Fibroblast of peridontal ligament (primary cell): ENCODE results near the gene IZUMO2.

Experiments used
- DNase-seq: peaks from one replicate; pipeline ENCODE4 v3.0.0-alpha.2; 2010; ENCODE audit errors: extremely low read depth

IZUMO2 gene

GRCh38 chr19:50162988-50163387, at the start of gene IZUMO2:
TSS of gene IZUMO2 (minus strand) at chr19:50163281. CDS start at chr19:50163194, 87 bp downstream.
- DNase-seq: no peak

GRCh38 chr19:50210425-50210824, 47.3 kb upstream of the IZUMO2 start:
- DNase-seq: no peak

- no peak for DNase-seq
Observed at GRCh38 chr19:50209131-50209530, 46.0 kb upstream of the IZUMO2 start.

- DNase-seq: no peak
Observed at GRCh38 chr19:50207730-50208129, 44.6 kb upstream of the IZUMO2 start.

- no peak for DNase-seq
Observed at GRCh38 chr19:50206191-50206590, 43.1 kb upstream of the IZUMO2 start.

GRCh38 chr19:50205681-50206138, 42.6 kb upstream of the IZUMO2 start:
- DNase-seq: no peak

GRCh38 chr19:50204811-50205675, 42.0 kb upstream of the IZUMO2 start:
- no peak for DNase-seq

- DNase-seq: no peak
Observed at GRCh38 chr19:50204081-50204428, 41.0 kb upstream of the IZUMO2 start.

GRCh38 chr19:50203281-50204080, 40.4 kb upstream of the IZUMO2 start, which contains the start of gene MYH14:
TSS of gene MYH14 (plus strand) at chr19:50203622. CDS start at chr19:50210366, 6,744 bp downstream.
- DNase-seq: no peak

- no peak for DNase-seq
Observed at GRCh38 chr19:50202962-50203280, 39.8 kb upstream of the IZUMO2 start.

- no peak for DNase-seq
Observed at GRCh38 chr19:50202386-50202785, 39.3 kb upstream of the IZUMO2 start.

- no peak for DNase-seq
Observed at GRCh38 chr19:50199259-50199555, 36.1 kb upstream of the IZUMO2 start.

GRCh38 chr19:50198431-50199258, 35.6 kb upstream of the IZUMO2 start:
- DNase-seq: no peak

GRCh38 chr19:50197348-50197747, 34.3 kb upstream of the IZUMO2 start:
- no peak for DNase-seq

- no peak for DNase-seq
Observed at GRCh38 chr19:50196322-50196932, 33.3 kb upstream of the IZUMO2 start.

GRCh38 chr19:50195224-50195623, 32.1 kb upstream of the IZUMO2 start:
- no peak for DNase-seq

GRCh38 chr19:50192463-50193211, 29.6 kb upstream of the IZUMO2 start:
- DNase-seq: no peak

- DNase-seq: no peak
Observed at GRCh38 chr19:50191216-50191615, 28.1 kb upstream of the IZUMO2 start.

- DNase-seq: no peak
Observed at GRCh38 chr19:50190439-50190891, 27.4 kb upstream of the IZUMO2 start.

GRCh38 chr19:50189331-50189730, 26.2 kb upstream of the IZUMO2 start:
- DNase-seq: no peak

- DNase-seq: no peak
Observed at GRCh38 chr19:50187937-50188336, 24.9 kb upstream of the IZUMO2 start.
